ENCODE measurements around the gene PLPPR5.

GRCh38 chr1:98963064-98963758 lies 41.5 kb downstream of the PLPPR5 start:
- TF ChIP-seq POLR2A (IDR thresholded peaks at IDR 0.05) (no peak), POLR2AphosphoS5 (IDR thresholded peaks at IDR 0.05) (no peak)
